NCI-H2196 (cell line): ENCODE data around the gene UBR3.
"Not testable (repeated sequence)": the region's sequence is repeated elsewhere in the genome, so short reads cannot be mapped to it uniquely, and the experiment has no call there.

ENCODE experiments used
- DNase-seq: peaks from one replicate; lab custom pipeline; 2025; ENCODE audit not compliant: unreplicated experiment; lab: John Stamatoyannopoulos, UW

Gene UBR3

GRCh38 chr2:170098626-170099312 is 271.5 kb downstream of the UBR3 start:
- DNase-seq, result no peak

- no peak for DNase-seq
These were observed 274.5 kb downstream of the UBR3 start for GRCh38 chr2:170101789-170102188.

- no peak for DNase-seq
These were observed 279.0 kb downstream of the UBR3 start for GRCh38 chr2:170106102-170106840.

GRCh38 chr2:170113168-170113894 is 286.1 kb downstream of the UBR3 start:
- DNase-seq, result peak; percentile 9

GRCh38 chr2:170115501-170116229 is 288.4 kb downstream of the UBR3 start:
- no peak for DNase-seq

GRCh38 chr2:170118641-170119040 is 291.4 kb downstream of the UBR3 start:
- DNase-seq, result no peak

GRCh38 chr2:170119326-170119725 is 292.1 kb downstream of the UBR3 start:
- not testable (repeated sequence) for DNase-seq

- no peak for DNase-seq
These were observed 294.4 kb downstream of the UBR3 start for GRCh38 chr2:170121689-170122088.

- DNase-seq, result no peak
These were observed 295.8 kb downstream of the UBR3 start for GRCh38 chr2:170122883-170123547.

GRCh38 chr2:170123593-170123992 is 296.3 kb downstream of the UBR3 start:
- DNase-seq, result no peak

- not testable (repeated sequence) for DNase-seq
These were observed 299.0 kb downstream of the UBR3 start for GRCh38 chr2:170126138-170126728.
